GM10248 (cell line): Measurements from ENCODE around the gene DNMBP.
"Not testable (repeated sequence)": the region's sequence is repeated elsewhere in the genome, so short reads cannot be mapped to it uniquely, and the experiment has no call there.

Experiments used
- CTCF ChIA-PET: fragments of 300-600 bp; sonication (Branson Sonifier 250); formaldehyde crosslinking; extraction: SDS; loops from one replicate; lab custom pipeline; 2021; ENCODE audit warnings: antibody characterized with exemption; lab: Yijun Ruan, JAX
- POLR2A ChIA-PET: fragments of 350-650 bp; sonication (Branson Sonifier 250); formaldehyde crosslinking; extraction: SDS; loops from one replicate; lab custom pipeline; 2020; ENCODE audit warnings: antibody characterized with exemption; lab: Yijun Ruan, JAX
- DNase-seq: peaks from one replicate; pipeline ENCODE4 v3.0.0; 2012; ENCODE audit errors: extremely low spot score
- CTCF ChIP-seq: IDR thresholded peaks from 2 replicates; pipeline ENCODE4 v1.5.1; 2012; ENCODE audit warnings: mild to moderate bottlenecking, low read depth; ENCODE audit errors: extremely low read depth, missing control alignments, control extremely low read depth

The DNMBP gene

GRCh38 chr10:99964791-99965190 is 45.0 kb downstream of the DNMBP start:
- no peak for TF ChIP-seq CTCF
- POLR2A ChIA-PET: no interaction called here
- CTCF ChIA-PET: interaction anchor here (0.6 to 2.8 kb wide), 4 partner anchors 9 to 119 kb away, joined by 3 to 12 read pairs (median 6); no protein-coding TSS in a partner anchor
- no peak for DNase-seq

- POLR2A ChIA-PET, CTCF ChIA-PET, DNase-seq: not testable (repeated sequence)
These were observed 46.1 kb downstream of the DNMBP start for GRCh38 chr10:99963467-99964165.

DNA sequence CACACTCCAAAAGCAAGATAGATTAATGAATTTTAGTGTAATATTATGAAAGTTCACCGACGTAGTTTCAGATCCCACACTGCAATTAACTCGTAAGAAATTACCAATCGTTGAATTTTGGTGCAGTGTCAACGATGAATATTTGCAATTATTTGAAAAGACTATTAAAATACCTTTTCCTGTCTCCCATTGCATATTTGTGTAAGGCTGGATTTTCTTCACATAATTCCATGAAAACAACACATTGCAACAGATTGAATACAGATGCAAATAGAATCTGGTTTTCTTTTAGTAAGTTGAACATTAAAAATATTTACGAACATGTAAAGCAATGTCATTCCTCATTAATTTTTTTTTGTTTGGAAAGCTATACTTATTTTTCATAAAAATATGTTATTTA is 50.9 kb downstream of the DNMBP start:
- no peak for TF ChIP-seq CTCF
- POLR2A ChIA-PET: no interaction called here
- CTCF ChIA-PET: interaction anchor here (0.9 to 1.2 kb wide), 2 partner anchors 35 to 51 kb away, joined by 3 to 4 read pairs; partner anchors contain the start of gene DNMBP
- DNase-seq: no peak

- POLR2A ChIA-PET: no interaction called here
- DNase-seq: no peak
- CTCF ChIA-PET: interaction anchor here (0.9 to 1.6 kb wide), 3 partner anchors 14 to 52 kb away, joined by 3 to 4 read pairs (median 4); partner anchors contain the start of gene DNMBP
- no peak for TF ChIP-seq CTCF
These were observed 51.4 kb downstream of the DNMBP start for GRCh38 chr10:99958302-99958701.

GRCh38 chr10:99953510-99953909 is 56.2 kb downstream of the DNMBP start:
- POLR2A ChIA-PET, DNase-seq: not testable (repeated sequence)
- CTCF ChIA-PET: interaction anchor here (1.0 kb wide), 1 partner anchor 10 kb away, joined by 4 read pairs; no protein-coding TSS in a partner anchor

DNA sequence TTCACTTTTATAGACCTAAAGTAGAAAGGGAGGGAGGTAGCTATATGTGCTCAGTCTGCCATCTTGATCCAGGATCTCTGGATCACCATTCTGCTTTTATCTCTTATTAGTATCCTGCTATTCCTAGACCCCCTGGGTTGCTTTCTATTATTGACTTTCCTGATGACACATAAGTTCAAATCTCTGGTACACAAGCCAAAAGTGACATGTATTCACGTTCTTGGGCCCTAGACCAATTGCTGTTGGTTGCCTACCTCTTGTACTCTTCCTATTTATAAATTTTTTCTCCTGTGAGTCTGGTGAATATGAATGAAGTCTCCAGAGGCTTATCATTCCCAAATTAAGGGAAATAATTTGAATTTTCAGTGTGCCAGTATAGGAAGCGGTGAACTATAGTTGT is 56.9 kb downstream of the DNMBP start:
- POLR2A ChIA-PET: no interaction called here
- no peak for TF ChIP-seq CTCF
- CTCF ChIA-PET: interaction anchor here (1.0 kb wide), 1 partner anchor 9 kb away, joined by 4 read pairs; no protein-coding TSS in a partner anchor
- DNase-seq: no peak

DNA sequence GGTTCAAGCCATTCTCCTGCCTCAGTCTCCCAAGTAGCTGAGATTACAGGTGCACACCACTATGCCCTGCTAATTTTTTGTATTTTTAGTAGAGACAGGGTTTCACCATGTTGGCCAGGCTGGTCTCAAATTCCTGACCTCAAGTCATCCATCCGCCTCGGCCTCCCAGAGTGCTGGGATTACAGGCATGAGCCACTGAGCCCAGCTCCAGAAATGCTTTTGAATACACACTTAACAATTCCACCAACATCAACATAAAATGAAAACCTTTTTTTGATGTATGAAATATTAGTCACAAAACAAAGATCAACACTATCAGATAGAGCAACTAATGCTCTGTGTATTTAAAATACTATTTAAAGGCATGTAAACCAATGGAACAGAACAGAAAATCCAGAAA is 63.7 kb downstream of the DNMBP start:
- DNase-seq, POLR2A ChIA-PET: not testable (repeated sequence)
- CTCF ChIA-PET: interaction anchor here (1.1 to 1.6 kb wide), 3 partner anchors 14 to 64 kb away, joined by 3 to 5 read pairs (median 3); partner anchors contain the start of gene DNMBP

DNA sequence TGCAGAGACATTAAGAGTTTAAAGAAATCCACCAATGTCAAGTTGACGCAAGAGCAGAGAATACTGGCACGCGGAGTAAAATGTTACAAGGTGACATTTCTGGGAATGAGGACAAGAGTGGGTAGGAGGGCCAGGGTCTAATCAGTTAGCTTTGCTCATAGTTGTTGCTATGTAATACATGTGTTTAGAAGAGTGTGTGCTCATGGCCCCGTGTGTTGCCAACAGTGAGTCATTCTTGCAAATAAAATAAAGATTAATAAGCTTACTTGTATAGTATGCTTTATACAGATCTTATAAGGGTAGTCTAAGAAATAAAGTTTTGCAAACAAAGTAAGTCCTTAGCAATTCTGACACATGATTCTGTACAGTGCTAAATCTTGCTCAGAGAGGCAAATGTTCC is 64.5 kb downstream of the DNMBP start:
- no peak for DNase-seq
- no peak for TF ChIP-seq CTCF
- CTCF ChIA-PET: interaction anchor here (0.6 to 2.3 kb wide), 4 partner anchors 20 to 101 kb away, joined by 3 to 7 read pairs (median 4); partner anchors contain the start of gene DNMBP
- POLR2A ChIA-PET: no interaction called here
